Stimulated activated memory B cell treated with anti-CD40 and anti-IgM and Interleukin-4, amounts not matched to agents 10 μg/mL and 1 μg/mL and 100 μg/mL, for 72 hours (primary cell): ENCODE measurements around the gene TBC1D10A.

ENCODE experiments used
- ATAC-seq: fragments of 150-1000 bp; cut with Tn5 transposase; 2 replicates; pipeline ENCODE4 v1.10.0; 2021
- H3K27ac Mint-ChIP-seq: one replicate; pipeline ENCODE4 v1.8.0; 2022; ENCODE audit warnings: mild to moderate bottlenecking, mixed read lengths
- H3K27me3 Mint-ChIP-seq: one replicate; pipeline ENCODE4 v1.8.0; 2022; ENCODE audit warnings: mixed read lengths
- H3K36me3 Mint-ChIP-seq: one replicate; pipeline ENCODE4 v1.8.0; 2022; ENCODE audit warnings: mixed read lengths
- H3K4me1 Mint-ChIP-seq: one replicate; pipeline ENCODE4 v1.8.0; 2022; ENCODE audit warnings: mixed read lengths
- H3K4me3 Mint-ChIP-seq: one replicate; pipeline ENCODE4 v1.8.0; 2022; ENCODE audit warnings: mild to moderate bottlenecking, moderate library complexity, mixed read lengths
- H3K9me3 Mint-ChIP-seq: one replicate; pipeline ENCODE4 v1.8.0; 2022; ENCODE audit warnings: mixed read lengths

TBC1D10A gene

DNA sequence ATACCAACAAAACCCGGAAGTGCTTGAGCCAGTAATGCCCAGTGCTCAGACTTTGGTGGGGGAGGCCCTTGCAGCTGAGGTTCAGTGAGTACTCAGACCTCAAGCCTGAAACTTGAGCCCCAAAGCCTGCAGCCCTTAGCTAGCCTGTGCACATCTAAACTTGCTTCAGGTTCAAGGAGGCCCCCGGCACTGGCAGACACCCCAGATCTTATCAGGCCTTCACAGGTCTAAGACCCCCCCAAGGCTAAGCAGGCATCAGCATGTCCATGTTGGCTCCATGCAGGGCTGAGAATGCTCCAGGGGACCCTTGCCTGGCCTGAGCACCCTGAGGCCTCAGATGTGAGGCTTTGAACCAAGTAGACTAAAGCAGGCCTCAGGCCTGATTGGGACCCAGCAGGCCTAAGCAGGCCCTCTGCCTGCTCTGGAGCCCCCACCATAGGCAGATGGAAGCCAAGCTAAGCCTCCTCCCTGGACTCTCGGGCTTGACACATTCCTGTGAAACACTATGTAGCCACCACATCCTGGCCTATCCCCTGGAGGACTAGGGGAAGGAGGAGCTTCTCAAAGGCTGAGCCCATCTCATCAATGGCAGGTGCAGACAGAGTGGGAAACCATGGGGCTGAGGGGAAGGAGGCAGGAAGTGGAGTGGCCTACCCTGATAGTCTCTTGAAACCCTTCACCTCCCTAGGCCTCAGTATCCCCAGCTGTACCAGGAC is 36.2 kb downstream of the TBC1D10A start:
- ATAC-seq, result no peak
- H3K4me3 Mint-ChIP-seq, result peak overlapping the region; percentile 84
- no peaks in the 10 kb centered on the region for H3K9me3 Mint-ChIP-seq
- H3K27ac Mint-ChIP-seq, result peak overlapping the region; percentile 81
- no peaks in the 10 kb centered on the region for H3K27me3 Mint-ChIP-seq
- peaks cover 27% of the 10 kb centered on the region for H3K36me3 Mint-ChIP-seq
- peaks cover 40% of the 10 kb centered on the region for H3K4me1 Mint-ChIP-seq

DNA sequence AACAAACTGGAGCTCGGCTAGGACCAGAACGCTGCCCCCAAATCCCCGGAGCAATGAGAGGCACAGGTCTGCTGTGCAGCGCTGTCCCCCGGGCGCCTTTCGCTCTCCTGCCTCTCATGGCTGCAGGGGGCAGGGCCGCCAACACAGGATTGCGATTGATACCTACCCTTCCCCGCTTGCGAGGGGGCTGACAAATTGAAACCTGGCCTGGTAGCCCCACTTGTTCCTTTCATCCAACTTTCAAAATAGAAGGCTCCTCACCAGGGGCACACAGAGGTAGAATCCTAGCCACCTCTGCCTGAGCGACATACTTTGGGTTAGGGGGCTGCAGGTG is 36.8 kb downstream of the TBC1D10A start:
- Mint-ChIP-seq H3K27ac (peak overlapping the region; percentile 81), H3K4me1 (peaks cover 40% of the 10 kb centered on the region), H3K9me3 (no peaks in the 10 kb centered on the region), H3K27me3 (no peaks in the 10 kb centered on the region), H3K36me3 (peaks cover 30% of the 10 kb centered on the region), H3K4me3 (peak overlapping the region; percentile 84)
- ATAC-seq, result peak; percentile 65

DNA sequence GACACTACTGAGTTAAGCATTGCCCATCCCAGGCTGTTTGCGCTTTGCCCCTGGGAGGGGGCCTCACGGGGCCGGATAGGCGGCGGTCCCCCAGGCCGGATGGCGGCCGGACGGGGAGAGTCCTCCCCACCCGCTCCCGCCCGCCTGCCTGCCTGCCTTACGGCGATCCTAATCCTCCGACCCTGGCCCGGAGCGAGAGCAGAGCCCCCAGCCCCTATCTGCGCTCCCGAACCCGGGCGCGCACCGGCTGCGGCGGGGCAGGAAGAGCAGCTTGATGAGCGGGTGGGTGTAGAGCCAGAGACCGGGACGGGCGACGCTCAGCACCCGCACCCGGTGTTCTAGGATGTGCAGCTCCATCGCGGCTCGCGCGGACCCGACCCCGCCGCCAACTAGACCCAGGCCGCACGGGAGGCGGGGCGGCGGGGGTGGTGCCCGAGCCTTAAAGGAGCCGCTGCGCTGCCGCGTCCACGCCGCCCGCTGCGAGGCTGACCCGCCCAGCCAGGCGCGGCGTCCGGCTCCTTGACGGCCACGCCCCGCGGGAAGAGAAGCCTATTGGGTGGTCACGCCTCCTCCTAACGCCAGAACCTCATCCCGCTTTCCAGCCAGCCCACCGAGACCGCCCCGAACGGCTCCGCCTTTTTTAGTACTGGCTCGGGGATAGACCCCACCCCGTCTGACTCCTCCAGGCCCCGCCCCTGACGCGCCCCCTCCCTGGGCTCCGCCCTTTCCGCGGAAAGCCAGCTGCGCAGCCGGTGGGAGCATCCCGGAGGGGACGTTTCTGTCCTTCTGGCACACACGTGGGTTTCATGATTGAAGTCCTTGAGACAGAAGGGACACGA is 37.4 kb downstream of the TBC1D10A start, which contains the start of gene CASTOR1:
TSS of gene CASTOR1 (minus strand) at position 365 of the 839 bp plus-strand sequence. CDS start at position 357, 8 bp downstream.
- peak; percentile 91 for ATAC-seq
- Mint-ChIP-seq H3K4me1 (peaks cover 40% of the 10 kb centered on the region), H3K9me3 (no peaks in the 10 kb centered on the region), H3K4me3 (peak within 1 kb of the TSS; percentile 84), H3K27ac (peak within 1 kb of the TSS; percentile 81), H3K27me3 (no peaks in the 10 kb centered on the region), H3K36me3 (peaks cover 30% of the 10 kb centered on the region)

DNA sequence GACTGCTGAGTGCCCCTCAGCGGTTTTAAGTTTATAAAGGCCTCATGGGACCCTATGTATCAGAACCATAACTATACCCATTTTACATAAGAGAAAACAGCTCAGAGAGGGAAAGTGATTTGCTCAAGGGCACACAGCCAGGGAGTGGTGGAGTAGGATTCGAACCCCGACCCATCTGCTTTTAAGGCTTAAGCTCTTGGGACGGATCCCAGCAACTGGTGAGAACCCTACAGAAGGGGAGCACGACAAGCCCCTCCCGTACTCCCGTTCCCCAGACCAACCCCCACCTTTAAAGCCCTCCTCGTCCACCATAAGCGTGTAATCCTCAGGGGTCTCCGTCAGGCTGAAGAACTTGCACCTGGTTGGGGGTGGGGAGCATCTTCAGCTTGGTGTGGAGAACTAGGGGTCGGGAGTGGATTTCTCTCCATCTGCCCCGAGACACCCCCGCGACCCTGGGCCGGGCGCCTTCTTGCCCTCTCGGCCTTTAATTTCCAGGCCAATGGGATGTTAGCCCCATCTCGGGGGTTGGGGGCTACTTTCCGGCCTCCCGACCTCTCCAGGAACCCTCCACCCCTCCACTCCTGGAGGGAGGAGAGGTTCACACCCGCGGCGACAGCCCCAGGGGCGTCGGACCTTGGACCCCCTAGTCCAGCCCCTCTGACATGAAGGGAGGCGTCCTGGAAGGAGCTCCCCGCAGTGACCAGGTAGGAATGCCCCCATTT is 38.2 kb downstream of the TBC1D10A start:
- Mint-ChIP-seq H3K36me3 (peaks cover 24% of the 10 kb centered on the region), H3K9me3 (no peaks in the 10 kb centered on the region), H3K4me1 (peaks cover 40% of the 10 kb centered on the region), H3K4me3 (peak overlapping the region; percentile 84), H3K27me3 (no peaks in the 10 kb centered on the region), H3K27ac (peak overlapping the region; percentile 81)
- no peak for ATAC-seq

DNA sequence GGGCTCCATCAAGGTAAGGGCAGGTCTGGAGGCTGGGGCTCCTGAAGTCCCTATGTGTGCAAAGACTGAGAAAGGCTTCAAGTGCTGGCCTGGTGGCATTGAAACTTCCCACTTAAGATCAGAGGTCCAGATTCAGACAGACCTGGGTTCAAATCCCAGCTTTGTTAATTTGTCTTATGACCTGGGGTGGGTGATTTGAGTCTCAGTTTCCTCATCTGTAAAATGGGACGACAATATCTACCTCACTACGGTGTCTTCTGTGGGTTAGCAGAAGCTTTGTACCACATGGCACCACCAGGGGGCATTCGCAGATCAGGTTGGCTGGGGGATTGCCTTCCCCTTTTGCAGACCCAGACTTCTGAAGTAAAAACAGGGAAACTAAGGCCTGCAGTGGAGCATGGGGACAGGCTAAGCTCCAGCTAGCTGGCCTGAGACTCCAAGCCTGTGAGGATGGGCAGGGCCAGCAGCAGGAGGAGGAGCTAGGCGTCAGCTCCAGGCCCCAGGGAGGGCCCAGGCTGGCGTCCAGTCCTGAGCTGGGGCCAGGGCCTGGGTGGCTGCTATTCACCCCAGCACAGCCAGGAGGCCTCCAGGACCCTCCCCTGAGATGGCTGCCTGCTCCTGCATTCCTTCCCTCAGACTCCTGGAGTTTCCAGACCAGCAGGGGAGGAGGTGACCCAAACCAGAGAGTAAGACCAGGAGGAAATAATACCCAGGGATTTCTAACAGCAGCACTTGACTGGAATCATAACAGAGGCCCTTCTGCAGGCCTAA is 38.9 kb downstream of the TBC1D10A start:
- peak; percentile 44 for ATAC-seq
- Mint-ChIP-seq H3K4me1 (peaks cover 40% of the 10 kb centered on the region), H3K9me3 (no peaks in the 10 kb centered on the region), H3K27ac (peak overlapping the region; percentile 81), H3K36me3 (peaks cover 17% of the 10 kb centered on the region), H3K27me3 (no peaks in the 10 kb centered on the region), H3K4me3 (peak overlapping the region; percentile 84)

DNA sequence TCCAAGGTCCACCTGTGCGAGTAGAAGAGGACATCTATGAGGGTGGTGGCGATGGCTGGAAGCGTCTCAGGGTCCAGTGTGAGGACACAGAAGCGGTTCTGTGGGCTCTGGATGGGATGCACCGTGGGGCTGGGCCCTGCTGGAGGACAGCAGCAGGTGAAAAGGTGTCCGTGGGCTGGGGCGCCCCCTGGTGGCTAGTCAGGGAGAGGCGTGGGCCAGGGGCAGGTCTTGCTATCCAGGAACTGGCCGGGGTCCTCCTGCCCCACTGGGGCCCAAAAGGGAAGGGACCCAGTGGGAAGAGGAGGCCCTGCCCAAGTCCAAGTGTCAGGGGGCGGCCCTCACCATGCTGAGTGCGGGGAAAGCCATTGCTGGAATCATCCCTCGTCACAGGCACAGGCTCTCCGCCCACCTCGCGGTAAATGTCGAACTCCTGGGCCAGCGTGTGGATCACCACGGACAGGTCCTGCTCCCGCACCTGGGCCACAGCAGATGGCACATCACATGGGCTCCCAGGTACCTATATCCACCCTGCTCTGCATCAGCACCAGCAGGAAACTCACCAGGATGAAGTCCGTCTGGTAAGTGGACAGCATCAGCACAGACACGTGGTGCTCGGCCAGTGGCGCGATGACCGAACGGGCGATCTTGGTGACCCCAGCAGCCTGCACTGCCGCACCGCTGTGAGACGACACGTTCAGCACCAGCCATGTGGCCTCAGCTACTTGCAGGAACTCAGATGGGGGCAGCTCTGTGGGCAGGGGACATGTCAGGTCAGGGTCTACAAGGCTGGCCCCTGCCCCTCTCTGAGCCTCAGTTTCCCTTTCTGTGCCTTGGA is 39.7 kb downstream of the TBC1D10A start:
- Mint-ChIP-seq H3K27ac (peak overlapping the region; percentile 81), H3K4me1 (peaks cover 39% of the 10 kb centered on the region), H3K36me3 (peaks cover 14% of the 10 kb centered on the region), H3K27me3 (peaks cover 4% of the 10 kb centered on the region), H3K9me3 (no peaks in the 10 kb centered on the region), H3K4me3 (no peak overlapping the region)
- no peak for ATAC-seq

DNA sequence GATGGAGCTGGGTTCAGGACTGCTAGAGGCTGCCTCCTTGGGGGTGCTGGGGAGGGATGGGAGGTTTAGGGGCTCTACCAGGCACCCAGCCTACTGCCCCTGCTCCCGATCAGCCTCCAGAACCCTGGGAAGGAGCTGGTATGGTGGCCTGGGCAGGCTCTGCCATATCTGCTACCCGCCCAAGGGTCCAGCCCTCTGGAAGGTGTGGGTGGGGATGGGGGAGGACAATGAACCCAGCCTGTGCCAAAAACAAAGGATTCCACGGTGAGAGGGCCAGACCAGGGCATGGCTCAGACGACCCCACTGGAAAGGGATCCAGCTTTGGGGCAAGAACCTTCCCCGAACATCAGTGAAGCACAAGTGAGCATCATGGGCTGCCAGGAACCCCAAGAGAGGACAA is 40.4 kb downstream of the TBC1D10A start:
- Mint-ChIP-seq H3K4me1 (peaks cover 32% of the 10 kb centered on the region), H3K9me3 (no peaks in the 10 kb centered on the region), H3K27me3 (peaks cover 9% of the 10 kb centered on the region), H3K27ac (no peak overlapping the region), H3K4me3 (no peak overlapping the region), H3K36me3 (peaks cover 14% of the 10 kb centered on the region)
- no peak for ATAC-seq

DNA sequence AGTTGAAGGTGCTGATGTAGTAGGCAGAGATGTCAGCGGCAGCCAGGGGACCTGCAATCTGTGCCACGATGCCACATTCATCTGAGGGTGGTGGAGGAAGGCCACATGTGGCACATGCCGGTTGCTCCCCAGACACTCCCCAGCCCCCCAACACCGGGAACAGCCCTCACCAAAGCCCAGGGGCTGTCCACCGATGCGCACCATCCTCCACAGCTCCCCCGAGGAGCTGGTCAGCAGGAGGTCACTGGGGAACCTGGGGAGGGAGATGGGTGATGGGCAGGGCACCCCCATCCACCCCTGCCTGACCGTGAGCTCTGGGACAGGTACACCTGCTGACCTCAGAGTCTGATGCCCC is 40.9 kb downstream of the TBC1D10A start:
- peaks cover 9% of the 10 kb centered on the region for H3K27me3 Mint-ChIP-seq
- H3K27ac Mint-ChIP-seq, result no peak overlapping the region
- ATAC-seq, result no peak
- H3K36me3 Mint-ChIP-seq, result peaks cover 14% of the 10 kb centered on the region
- H3K4me1 Mint-ChIP-seq, result peaks cover 27% of the 10 kb centered on the region
- no peak overlapping the region for H3K4me3 Mint-ChIP-seq
- no peaks in the 10 kb centered on the region for H3K9me3 Mint-ChIP-seq

DNA sequence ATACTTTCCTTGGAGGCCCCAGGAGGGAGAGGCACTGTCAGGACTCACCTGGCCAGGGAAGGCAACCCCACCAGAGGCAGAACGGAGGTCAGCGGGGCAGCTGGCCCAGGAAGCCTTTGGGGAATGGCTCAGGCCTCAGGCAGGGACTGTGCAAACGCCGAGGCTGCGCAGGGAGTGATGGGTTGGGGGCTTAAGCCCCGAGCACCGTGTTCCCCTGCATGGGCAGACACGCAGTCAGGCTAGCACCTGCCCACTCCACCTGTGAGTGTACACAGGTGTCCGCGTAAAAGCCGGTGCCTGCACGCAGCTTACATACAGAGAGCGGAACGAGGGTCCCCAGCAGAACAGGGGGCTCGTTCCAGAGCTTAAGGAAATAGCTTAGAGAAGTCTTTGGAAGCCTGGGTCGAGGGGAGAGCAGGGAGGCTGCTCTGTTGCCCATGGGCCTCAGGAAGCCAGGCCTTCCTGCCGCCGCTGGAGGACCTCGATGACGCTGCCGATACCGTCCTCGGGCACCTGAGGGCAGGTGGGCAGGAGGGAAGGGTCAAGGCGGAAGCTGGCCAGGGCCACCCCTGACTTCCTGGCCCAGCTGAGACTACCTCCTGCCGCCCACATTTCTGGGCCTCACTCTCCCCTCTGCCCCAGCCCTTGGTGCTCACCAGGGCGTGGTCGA is 41.4 kb downstream of the TBC1D10A start:
- ATAC-seq, result no peak
- Mint-ChIP-seq H3K36me3 (peaks cover 14% of the 10 kb centered on the region), H3K4me1 (peaks cover 22% of the 10 kb centered on the region), H3K9me3 (no peaks in the 10 kb centered on the region), H3K27ac (no peak overlapping the region), H3K27me3 (peaks cover 9% of the 10 kb centered on the region), H3K4me3 (no peak overlapping the region)

DNA sequence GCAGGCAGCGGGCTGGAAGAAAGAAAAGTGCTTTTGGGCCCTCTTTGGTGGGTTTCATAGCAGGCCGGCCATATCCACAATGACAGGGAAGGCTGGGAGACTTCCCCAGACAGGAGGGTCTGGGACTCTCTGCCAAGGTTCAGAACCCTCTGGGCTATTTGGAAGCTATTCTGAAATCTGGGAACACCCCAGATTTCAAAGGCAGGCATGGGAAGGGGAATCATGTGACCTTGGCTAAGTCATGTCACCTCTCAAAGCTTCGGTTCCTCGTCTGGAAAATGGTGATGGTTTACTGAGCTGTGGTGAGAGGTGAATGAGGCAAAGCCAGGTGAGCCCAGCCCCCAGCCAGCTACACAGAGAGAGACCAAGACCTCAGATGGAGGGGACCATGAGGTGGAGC is 42.1 kb downstream of the TBC1D10A start:
- no peak for ATAC-seq
- peaks cover 14% of the 10 kb centered on the region for H3K27me3 Mint-ChIP-seq
- H3K27ac Mint-ChIP-seq, result no peak overlapping the region
- peaks cover 15% of the 10 kb centered on the region for H3K4me1 Mint-ChIP-seq
- H3K4me3 Mint-ChIP-seq, result no peak overlapping the region
- peaks cover 14% of the 10 kb centered on the region for H3K36me3 Mint-ChIP-seq
- no peaks in the 10 kb centered on the region for H3K9me3 Mint-ChIP-seq

DNA sequence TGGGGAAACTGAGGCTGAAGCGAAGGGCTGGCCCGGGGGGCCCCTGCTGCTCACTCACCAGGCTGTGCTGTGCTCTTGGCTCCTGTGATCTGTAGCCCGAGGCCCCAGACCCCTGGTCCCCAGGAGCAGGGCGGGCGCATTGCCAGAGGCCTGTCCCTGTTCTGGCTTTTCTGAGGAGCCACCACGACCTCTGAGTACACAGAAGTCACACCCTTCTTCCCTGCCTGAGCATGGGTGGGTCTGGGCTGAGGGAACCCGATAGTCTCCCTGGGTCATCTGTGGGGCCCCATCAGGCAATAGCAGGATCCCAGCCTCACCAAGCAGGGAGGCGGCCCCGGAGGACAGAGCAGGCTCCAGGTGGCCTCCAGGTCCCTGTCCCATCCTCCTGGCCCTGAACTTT is 42.6 kb downstream of the TBC1D10A start:
- no peak overlapping the region for H3K27ac Mint-ChIP-seq
- peaks cover 18% of the 10 kb centered on the region for H3K27me3 Mint-ChIP-seq
- ATAC-seq, result no peak
- H3K4me3 Mint-ChIP-seq, result no peak overlapping the region
- H3K36me3 Mint-ChIP-seq, result peaks cover 14% of the 10 kb centered on the region
- no peaks in the 10 kb centered on the region for H3K9me3 Mint-ChIP-seq
- H3K4me1 Mint-ChIP-seq, result peaks cover 15% of the 10 kb centered on the region

DNA sequence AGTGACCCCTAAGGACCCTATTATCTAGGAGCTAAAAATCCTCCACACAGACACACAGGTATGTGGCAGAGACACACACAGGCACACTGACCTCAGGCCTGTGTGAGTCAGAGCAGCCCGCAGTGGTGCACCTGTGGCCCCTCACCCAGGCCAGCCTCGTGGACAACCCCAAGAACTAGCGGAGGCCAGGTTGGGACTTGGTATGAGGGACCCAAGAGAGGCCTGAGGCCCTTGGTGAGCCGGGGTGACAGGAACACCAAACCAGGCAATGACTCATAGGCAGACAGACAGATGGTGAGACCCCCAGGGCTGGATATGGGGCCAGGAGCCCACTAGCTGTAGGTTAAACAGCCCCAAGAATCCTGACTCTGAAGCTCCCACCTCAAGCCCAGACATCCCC is 43.4 kb downstream of the TBC1D10A start:
- Mint-ChIP-seq H3K4me1 (peaks cover 9% of the 10 kb centered on the region), H3K27me3 (peaks cover 27% of the 10 kb centered on the region), H3K36me3 (peaks cover 14% of the 10 kb centered on the region), H3K4me3 (no peak overlapping the region), H3K9me3 (no peaks in the 10 kb centered on the region), H3K27ac (no peak overlapping the region)
- no peak for ATAC-seq

DNA sequence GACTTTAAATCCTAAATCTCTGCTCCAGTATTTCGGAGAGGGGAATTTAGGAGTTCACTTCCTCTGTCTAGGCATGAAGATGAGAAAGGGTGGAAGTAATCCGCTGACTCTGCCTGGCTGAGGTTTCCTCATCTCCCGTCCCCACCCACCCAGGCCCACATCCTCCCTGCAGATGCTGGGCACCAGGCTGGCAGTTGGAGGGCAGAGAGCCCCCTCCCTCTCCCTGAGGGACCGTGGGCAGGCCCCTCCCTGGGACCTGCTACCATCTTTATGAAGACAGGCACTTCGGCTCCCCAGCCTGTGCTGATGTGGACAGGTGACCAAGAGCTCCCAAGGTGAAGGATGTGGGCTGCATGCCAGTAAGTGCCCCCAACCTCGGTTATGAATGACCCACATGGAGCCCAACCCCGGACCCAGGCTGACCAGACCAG is 44.1 kb downstream of the TBC1D10A start:
- Mint-ChIP-seq H3K4me1 (peaks cover 2% of the 10 kb centered on the region), H3K9me3 (no peaks in the 10 kb centered on the region), H3K36me3 (peaks cover 14% of the 10 kb centered on the region), H3K27me3 (peaks cover 34% of the 10 kb centered on the region), H3K27ac (no peak overlapping the region), H3K4me3 (no peak overlapping the region)
- ATAC-seq, result no peak

DNA sequence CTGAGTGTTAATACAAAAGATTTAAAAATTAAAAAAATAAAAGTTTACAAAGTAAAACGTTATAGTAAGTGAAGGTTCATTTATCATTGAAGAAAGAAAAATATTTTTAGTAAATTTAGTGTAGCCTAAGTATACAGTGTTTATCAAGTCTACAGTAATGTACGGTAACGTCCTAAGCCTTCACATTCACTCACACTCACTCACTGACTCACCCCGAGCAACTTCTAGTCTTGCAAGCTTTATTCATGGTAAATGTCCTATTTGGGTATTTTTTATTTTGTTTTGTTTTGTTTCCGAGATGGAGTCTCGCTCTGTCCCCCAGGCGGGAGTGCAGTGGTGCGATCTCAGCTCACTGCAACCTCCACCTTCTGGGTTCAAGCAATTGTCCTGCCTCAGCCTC is 46.2 kb downstream of the TBC1D10A start:
- ATAC-seq, result no peak
- no peak overlapping the region for H3K4me3 Mint-ChIP-seq
- no peaks in the 10 kb centered on the region for H3K9me3 Mint-ChIP-seq
- peaks cover 14% of the 10 kb centered on the region for H3K36me3 Mint-ChIP-seq
- peaks cover 10% of the 10 kb centered on the region for H3K4me1 Mint-ChIP-seq
- H3K27ac Mint-ChIP-seq, result no peak overlapping the region
- peaks cover 49% of the 10 kb centered on the region for H3K27me3 Mint-ChIP-seq
